Gastrocnemius medialis (tissue), 4 donors: ENCODE results near the gene GNAT1. TPM values are rescaled to one million over a fixed set of nuclear protein-coding genes. Genes with fewer than 3 reads are reported as not detected.
A peak's percentile ranks its signal among the peaks of the same experiment; 100 is the strongest.

Experiments
- ATAC-seq, 2 donors: fragments of 150-250 bp; one replicate each; pipeline ENCODE4 v1.9.1; 2016
- DNase-seq, 2 donors: peaks; one replicate each; pipeline ENCODE4 v3.0.0-alpha.2; 2019
- H3K27ac ChIP-seq, 4 donors: fragments of 200-600 bp; sonication (generic); 1 replicate in 1 of 4; 2 replicates in 3 of 4; pipeline ENCODE4 v1.5.1; 2016 to 2018; ENCODE audit warnings: mild to moderate bottlenecking in 2 of 4, moderate library complexity in 1 of 4
- H3K27me3 ChIP-seq, 3 donors: fragments of 200-600 bp; sonication (generic) in 2 of 3; 1 replicate in 1 of 3; 2 replicates in 2 of 3; pipeline versions ENCODE4 v1.5.1 to v1.6.0; 2016 to 2019; ENCODE audit warnings: mild to moderate bottlenecking in 1 of 3, moderate library complexity in 1 of 3
- H3K36me3 ChIP-seq, 2 donors: fragments of 200-600 bp; sonication (generic) in 1 of 2; one replicate each; pipeline ENCODE4 v1.5.1; 2017 to 2018
- H3K4me1 ChIP-seq, 2 donors: fragments of 200-600 bp; sonication (generic) in 1 of 2; one replicate each; pipeline ENCODE4 v1.5.1; 2016 to 2017; ENCODE audit warnings: mild to moderate bottlenecking in 2 of 2
- H3K4me3 ChIP-seq, 4 donors: fragments of 200-600 bp; sonication (generic) in 3 of 4; 1 replicate in 1 of 4; 2 replicates in 3 of 4; pipeline ENCODE4 v1.5.1; 2016 to 2019; ENCODE audit warnings: mild to moderate bottlenecking in 2 of 4
- H3K9me3 ChIP-seq, 3 donors: fragments of 200-600 bp; sonication (generic) in 2 of 3; 1 replicate in 1 of 3; 2 replicates in 2 of 3; pipeline ENCODE4 v1.5.1; 2016 to 2019
- CTCF ChIP-seq, 5 experiments: fragments of 450-650 bp in 3 of 5; fragments of 200-600 bp in 2 of 5; sonication (generic) in 2 of 5; IDR thresholded peaks in 4 of 5; conservative IDR thresholded peaks in 1 of 5; 1 replicate in 4 of 5; 2 replicates in 1 of 5; pipeline ENCODE4 v1.5.1; 2016 to 2019; ENCODE audit warnings: antibody characterized with exemption in 5 of 5, mild to moderate bottlenecking in 3 of 5, moderate library complexity in 3 of 5
- POLR2A ChIP-seq, 2 donors: fragments of 450-650 bp; IDR thresholded peaks; one replicate each; pipeline ENCODE4 v1.6.1; 2017; ENCODE audit warnings: antibody characterized with exemption in 2 of 2, mild to moderate bottlenecking in 2 of 2, moderate library complexity in 2 of 2
- in situ Hi-C, 4 donors: fragments of 200-750 bp; cut with MboI; loops; one replicate each; pipeline versions ENCODE4 v1.15.0 to v1.8.0; 2017; ENCODE audit warnings: low sequenced_read_pairs in 4 of 4
- intact Hi-C: fragments of 100-400 bp; cut with DNase I; formaldehyde crosslinking; loops from one replicate; pipeline ENCODE4 v1.15.1; 2023; ENCODE audit warnings: low total_unique reads
- total RNA-seq, 4 donors: library from RNA; depleted of rRNA; stranded (reverse); fragments of >200 nt; gene quantifications; one replicate each; pipeline versions ENCODE4 v1.1.0 to v1.2.3, GENCODE V29; 2016

The GNAT1 gene
- total RNA-seq, 4 donors from 2014 or later: not detected

- Histone ChIP-seq H3K4me3 (peak overlapping the region; percentile 57 to 73 (median 62)), H3K27me3 (no peaks in the 10 kb centered on the region), H3K27ac (no peak overlapping the region), H3K36me3 (no peaks in the 10 kb centered on the region), H3K4me1 (peaks cover 14 to 16% of the 10 kb centered on the region in 2 donors), H3K9me3 (no peaks in the 10 kb centered on the region)
- TF ChIP-seq CTCF (IDR thresholded peaks at IDR 0.05 in 4 of 5, conservative IDR thresholded peaks at IDR 0.05 in 1 of 5) (no peak), POLR2A (IDR thresholded peaks at IDR 0.05) (no peak)
- intact Hi-C loops (loop anchor here (2.0 kb wide), 1 partner anchor 33 kb away; no protein-coding TSS in a partner anchor), in situ Hi-C loops (no loop called here)
- no peak for ATAC-seq
- DNase-seq: no peak
Observed at GRCh38 chr3:50153782-50154475, 37.5 kb upstream of the GNAT1 start.

GRCh38 chr3:50154476-50154839 lies 37.0 kb upstream of the GNAT1 start:
- intact Hi-C loops (loop anchor here (2.0 kb wide), 1 partner anchor 34 kb away; no protein-coding TSS in a partner anchor), in situ Hi-C loops (no loop called here)
- no peak for DNase-seq
- TF ChIP-seq CTCF (IDR thresholded peaks at IDR 0.05 in 4 of 5, conservative IDR thresholded peaks at IDR 0.05 in 1 of 5): peak in 3 of 5 experiments; percentile 23 to 25 (median 24)
- TF ChIP-seq POLR2A (IDR thresholded peaks at IDR 0.05): no peak
- ATAC-seq: peak; percentile 31 to 50
- H3K4me1 ChIP-seq: peaks cover 14 to 18% of the 10 kb centered on the region in 2 donors
- H3K36me3 ChIP-seq: no peaks in the 10 kb centered on the region
- H3K4me3 ChIP-seq: peak overlapping the region; percentile 57 to 73 (median 62)
- no peaks in the 10 kb centered on the region for H3K27me3 ChIP-seq
- H3K9me3 ChIP-seq: no peaks in the 10 kb centered on the region
- H3K27ac ChIP-seq: peak overlapping the region; percentile 24 to 82 (median 72)

GRCh38 chr3:50154840-50155490 lies 36.4 kb upstream of the GNAT1 start, which contains the start of gene SEMA3F:
Gene SEMA3F (plus strand): TSS chr3:50155324. CDS start chr3:50159623, 4,299 bp downstream.
- DNase-seq (peak; percentile 33 to 62), ATAC-seq (peak; percentile 81 to 82)
- in situ Hi-C loops (no loop called here), intact Hi-C loops (loop anchor here (1.0 to 2.0 kb wide), 2 partner anchors 34 kb away; no protein-coding TSS in a partner anchor)
- TF ChIP-seq CTCF (IDR thresholded peaks at IDR 0.05 in 4 of 5, conservative IDR thresholded peaks at IDR 0.05 in 1 of 5): peak in 3 of 5 experiments; percentile 40 to 55 (median 51)
- TF ChIP-seq POLR2A (IDR thresholded peaks at IDR 0.05): peak; percentile 68 to 79
- H3K27me3 ChIP-seq: no peaks in the 10 kb centered on the region
- H3K27ac ChIP-seq: peak within 1 kb of the TSS; percentile 64 to 82 (median 77)
- H3K9me3 ChIP-seq: no peaks in the 10 kb centered on the region
- peaks cover 14 to 18% of the 10 kb centered on the region in 2 donors for H3K4me1 ChIP-seq
- H3K36me3 ChIP-seq: no peaks in the 10 kb centered on the region
- peak within 1 kb of the TSS; percentile 57 to 73 (median 64) for H3K4me3 ChIP-seq

- H3K4me3 ChIP-seq: peak overlapping the region; percentile 57 to 73 (median 64)
- no peaks in the 10 kb centered on the region for H3K9me3 ChIP-seq
- H3K27ac ChIP-seq: peak overlapping the region; percentile 31 to 82 (median 77)
- no peak for ATAC-seq
- TF ChIP-seq CTCF (IDR thresholded peaks at IDR 0.05 in 4 of 5, conservative IDR thresholded peaks at IDR 0.05 in 1 of 5) (no peak), POLR2A (IDR thresholded peaks at IDR 0.05) (no peak)
- in situ Hi-C loops: no loop called here
- H3K27me3 ChIP-seq: no peaks in the 10 kb centered on the region
- DNase-seq: no peak
- intact Hi-C loops: loop anchor here (1.0 to 2.0 kb wide), 2 partner anchors 34 to 35 kb away; no protein-coding TSS in a partner anchor
- H3K36me3 ChIP-seq: no peaks in the 10 kb centered on the region
- H3K4me1 ChIP-seq: peaks cover 18% of the 10 kb centered on the region in 2 donors
Observed at GRCh38 chr3:50155491-50155878, 35.9 kb upstream of the GNAT1 start.
